Fibroblast of peridontal ligament (primary cell): ENCODE results near the gene ENKD1.

Source experiments
- DNase-seq: peaks from one replicate; pipeline ENCODE4 v3.0.0-alpha.2; 2010; ENCODE audit errors: extremely low read depth

The ENKD1 gene

DNA sequence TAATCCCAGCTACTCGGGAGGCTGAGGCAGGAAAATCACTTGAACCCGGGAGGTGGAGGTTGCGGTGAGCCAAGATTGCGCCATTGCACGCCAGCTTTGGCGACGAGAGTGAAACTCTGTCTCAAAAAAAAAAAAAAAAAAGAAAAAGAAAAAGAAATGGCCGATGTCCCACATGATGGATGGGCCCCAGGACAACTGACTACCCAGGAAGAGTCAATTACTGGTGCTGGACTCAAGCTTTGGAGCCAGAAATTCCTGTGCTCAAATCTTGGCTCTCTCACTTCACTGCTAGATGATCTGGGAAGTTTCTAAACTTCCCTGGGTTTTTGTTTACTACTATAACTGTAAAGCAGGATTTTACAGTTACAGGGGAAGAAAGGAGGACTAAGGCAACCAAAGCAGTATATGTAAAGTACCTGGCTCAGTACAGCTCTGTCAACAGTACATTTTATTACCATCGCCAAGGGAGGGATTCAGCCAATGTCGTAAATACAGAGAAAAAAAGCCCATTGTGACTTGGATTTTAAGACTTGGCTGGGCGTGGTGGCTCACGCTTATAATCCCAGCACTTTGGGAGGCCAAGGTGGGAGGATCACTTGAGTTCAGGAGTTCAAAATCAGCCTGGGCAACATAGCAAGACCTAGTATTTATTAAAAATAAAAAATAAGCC, 11.9 kb upstream of the ENKD1 start:
- no peak for DNase-seq

DNA sequence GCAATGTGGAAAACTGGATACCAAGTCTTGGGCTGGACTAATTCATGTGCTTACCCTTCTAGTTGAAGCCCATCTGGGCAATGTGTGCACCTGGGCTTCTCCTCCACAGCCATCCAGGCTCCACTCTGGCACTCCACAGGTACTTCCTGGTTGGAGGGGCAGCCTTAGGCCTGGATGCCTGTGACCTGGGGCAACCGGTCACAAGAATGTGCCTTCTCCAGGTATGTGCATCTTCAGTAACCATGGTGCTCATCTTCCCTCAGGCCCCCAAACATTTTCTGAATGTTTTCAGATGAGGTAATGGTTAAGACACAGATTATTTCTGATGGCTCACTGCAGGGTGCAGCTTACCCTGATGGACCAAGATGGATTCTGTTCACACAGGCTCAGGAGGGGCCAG, 11.2 kb upstream of the ENKD1 start:
- DNase-seq, result no peak

DNA sequence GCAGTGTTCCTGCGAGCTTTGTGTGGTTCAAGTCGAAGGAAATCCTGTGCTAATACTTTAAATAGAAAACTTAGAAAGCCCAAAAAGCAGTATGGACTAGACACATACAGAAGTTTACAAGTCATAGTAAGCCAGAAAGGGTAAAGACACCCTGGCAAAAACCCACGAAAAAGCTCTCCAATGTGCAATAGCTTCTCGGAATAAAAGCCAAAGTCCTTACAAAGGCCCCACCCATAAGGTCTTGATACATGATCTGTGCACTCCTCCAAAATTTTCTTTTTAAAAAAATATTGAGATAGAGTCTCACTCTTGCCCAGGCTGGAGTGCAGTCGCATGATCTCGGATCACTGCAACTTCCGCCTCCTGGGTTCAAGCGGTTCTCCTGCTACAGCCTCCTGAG, 10.4 kb upstream of the ENKD1 start:
- DNase-seq, result no peak

DNA sequence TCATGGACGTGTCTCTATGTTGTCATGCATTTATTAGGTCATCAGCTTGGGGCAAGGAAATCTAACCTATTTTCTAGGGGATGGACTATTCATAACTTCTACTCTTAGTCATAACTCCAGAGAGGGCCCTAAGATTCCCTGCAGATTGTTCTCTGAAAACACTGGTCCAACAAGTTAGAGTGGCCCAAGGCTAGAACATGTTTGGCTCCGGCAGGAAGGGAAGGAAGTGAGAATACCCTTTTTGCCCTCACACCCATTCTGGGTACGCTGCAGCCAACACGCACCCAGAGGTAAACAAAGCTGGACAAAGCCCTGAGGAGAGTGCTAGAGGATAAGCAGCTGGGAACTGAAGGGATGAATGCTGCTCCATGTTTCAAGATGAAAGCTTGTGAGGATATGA, 10.0 kb upstream of the ENKD1 start:
- no peak for DNase-seq

DNA sequence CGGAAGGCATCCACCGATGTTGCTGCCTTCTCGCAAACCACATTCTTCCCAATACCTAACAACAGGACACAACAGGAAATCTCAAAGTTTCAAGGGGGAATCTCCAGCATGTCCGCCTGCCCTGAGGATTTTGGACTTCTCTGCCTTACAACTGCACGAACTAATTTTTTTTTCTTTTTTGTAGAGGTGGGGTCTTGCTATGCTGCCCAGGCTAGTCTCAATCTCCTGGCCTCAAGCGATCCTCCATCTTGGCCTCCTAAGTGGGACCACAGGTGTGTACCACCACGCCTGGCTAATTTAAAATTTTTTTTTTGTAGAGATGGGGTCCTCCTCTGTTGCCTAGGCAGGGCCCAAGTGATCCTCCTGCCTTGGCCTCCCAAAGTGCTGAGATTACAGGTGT, 9.4 kb upstream of the ENKD1 start:
- no peak for DNase-seq

DNA sequence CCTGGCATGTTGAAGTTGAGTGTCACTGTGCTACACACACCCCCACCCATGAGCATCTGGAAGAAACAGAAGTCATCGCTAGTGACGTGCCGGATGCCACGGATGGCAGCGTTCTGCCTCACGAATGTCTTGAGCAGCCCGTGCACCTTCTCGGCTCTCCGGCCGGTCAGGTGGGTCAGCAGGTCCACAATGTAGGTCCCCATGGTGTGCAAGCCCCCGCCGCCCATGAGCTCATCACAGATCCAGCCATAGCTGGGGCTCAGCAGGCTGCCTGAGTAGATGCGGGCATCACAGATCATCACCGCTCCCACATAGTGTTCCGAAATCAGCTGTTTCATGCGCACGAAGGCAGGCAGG, 9.0 kb upstream of the ENKD1 start:
- no peak for DNase-seq

DNA sequence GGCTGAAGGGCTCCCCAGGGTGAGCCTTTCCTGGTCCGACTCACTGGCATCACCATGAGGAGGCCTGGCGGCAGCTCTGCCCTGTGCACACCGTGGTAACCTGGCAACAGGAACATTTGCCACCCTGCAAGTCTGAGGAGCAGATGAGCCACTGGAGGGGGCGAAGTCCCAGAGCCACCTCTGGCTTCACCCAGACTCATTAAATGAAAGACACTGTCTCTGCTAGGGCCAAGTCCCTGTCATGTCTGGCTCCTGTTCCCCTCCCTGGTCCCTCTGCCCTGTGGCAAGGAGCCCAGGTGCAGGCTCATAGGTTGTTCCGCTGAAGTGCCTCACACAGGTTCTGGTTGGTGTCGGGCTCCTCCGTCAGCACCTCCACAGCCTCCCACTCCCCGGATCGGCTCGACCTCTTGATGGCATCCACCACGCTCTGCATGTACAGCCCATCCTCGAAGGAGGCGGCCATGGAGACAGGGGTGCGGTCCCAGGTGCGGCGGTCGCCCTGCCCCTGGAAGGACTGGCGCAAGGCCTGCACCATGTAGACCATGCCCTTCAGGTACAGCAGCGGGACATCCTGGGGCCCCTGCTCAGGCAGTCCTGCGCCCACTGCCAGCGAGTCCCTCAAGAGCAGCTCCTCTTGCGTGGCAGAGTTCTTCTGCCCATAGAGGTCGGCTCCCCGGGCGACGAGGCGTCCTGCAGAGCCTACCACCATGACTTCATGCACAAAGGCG, 8.5 kb upstream of the ENKD1 start:
- DNase-seq, result no peak

DNA sequence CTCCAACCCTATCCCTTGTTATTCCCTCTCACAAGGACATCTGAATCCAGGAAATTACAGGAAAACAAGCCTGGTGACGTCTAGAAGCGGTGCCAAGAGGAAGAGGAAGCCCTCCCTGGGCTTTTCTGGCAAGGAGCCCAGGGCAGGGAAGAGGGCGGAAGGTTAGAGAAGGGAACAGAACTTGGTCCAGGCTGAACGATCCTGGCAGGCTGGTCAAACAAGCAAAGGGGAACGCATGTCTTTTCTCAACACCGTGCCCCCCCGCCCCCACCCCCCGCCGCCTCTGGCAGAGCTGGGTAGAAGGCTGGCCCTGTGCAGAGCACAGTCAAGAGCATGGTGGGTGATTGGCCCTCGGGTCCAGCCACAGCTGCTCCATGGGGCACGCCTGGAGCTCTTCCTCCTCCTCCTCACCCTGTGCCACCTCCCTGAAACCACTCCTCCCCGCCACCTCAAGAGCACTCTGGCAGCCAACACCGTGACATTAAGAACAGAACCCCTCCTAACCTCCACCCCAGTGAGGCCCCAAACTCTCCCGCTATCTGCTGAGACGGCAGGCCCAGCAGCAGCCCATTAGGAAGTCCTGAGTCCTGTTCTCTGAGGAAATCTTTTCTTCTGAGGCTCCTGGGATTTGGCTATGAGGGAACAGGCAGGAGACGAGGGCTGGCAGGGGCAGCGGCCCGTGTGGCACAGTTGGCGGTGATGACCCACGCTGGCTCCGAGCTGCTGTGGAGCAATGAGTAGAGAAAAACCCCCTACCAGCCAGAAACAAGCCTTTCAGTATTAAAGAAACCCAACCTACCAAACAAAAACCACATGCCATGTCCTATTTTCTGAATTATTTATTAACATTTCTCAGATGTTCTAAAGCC, 7.4 kb upstream of the ENKD1 start:
- no peak for DNase-seq

DNA sequence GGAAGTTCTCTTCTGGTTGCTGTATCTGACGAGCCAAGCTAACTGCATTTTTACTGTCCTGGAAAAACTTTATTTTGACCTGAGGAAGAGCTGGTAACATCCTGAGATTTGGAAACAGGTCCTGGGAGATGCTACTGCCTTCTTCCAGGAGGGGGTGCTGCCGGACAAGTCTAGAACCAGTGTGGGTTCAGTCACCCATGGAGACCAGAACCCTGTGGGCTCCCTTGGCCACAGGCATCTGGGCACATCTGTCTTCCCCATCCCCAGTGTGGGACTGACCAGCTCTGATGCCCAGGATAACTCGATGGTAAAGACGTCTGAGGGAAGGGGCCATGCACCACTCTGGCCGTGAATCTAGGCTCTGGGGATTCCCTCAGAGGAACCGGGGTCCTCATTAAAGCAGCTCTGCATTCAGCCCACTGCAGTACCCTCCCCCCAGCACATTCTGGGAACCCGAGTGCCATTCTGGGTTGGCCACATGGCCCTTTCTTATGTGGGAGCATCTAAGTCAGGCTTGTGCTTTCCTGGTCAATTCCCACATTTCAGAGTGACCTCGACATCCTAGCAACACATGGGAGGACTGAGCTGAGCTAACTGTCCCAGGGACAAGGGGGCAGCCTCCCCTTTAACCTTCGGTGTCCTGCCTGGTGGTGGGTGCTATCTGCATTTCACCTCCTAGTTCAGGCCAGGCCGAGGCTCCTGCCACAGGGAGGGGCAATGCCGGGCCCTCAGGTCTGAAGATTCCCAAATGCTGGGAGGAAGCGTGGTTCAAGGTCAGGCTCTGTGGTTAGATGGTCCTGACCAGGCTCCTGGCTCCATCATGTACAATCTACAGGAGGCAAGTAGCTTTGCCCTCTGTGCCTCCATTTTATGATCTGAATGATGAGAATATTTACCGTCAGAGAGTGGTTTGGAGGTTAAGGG, 6.5 kb upstream of the ENKD1 start:
- peak; percentile 77 for DNase-seq

DNA sequence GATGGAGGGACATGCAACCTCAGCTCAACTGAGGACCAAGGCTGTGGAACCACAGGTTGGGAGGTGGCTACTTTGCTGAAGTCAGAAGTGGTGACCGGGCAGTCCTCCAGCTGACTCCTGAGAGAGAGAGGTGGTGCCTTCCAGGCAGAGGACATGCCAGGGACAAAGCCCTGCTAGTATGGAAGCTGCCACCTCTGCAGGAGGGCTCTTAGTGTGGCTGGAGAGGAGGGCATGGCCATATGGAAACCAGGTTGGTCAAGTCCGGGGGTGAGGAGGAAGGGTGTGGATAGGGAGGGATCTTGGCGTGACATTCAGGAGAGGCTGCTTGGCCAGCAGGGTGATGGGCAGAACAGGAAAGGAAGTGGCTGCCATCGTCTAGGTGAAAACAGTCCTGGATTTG, 5.8 kb upstream of the ENKD1 start:
- no peak for DNase-seq

DNA sequence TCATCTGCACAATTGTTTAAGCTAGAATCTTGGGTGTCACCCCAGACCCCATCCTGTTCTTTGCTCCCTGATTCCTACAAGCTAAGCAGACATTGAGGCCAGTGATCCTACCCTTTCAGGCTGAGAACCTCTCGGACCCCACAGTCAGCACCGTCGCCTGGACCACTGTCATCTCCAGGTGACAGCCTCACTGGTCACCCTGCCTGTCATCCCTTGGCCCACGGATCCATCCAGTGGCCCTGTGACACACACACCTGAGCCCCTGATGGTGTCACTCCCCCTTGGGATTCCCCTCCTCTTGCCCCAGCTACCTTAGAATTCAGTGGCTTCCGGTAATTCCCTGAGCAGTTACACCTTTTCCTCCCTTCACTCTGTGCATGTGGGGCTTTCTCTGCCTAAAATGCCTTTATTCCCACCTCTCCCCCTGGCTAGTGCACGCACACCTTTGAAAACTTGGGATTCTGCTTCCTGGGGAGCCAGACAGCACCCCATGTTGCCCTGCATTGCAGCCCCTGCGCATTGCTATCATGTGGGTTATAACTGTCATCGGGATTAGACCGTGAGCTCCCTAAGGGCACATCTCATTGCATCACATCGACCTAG, 3.0 kb upstream of the ENKD1 start:
- no peak for DNase-seq

DNA sequence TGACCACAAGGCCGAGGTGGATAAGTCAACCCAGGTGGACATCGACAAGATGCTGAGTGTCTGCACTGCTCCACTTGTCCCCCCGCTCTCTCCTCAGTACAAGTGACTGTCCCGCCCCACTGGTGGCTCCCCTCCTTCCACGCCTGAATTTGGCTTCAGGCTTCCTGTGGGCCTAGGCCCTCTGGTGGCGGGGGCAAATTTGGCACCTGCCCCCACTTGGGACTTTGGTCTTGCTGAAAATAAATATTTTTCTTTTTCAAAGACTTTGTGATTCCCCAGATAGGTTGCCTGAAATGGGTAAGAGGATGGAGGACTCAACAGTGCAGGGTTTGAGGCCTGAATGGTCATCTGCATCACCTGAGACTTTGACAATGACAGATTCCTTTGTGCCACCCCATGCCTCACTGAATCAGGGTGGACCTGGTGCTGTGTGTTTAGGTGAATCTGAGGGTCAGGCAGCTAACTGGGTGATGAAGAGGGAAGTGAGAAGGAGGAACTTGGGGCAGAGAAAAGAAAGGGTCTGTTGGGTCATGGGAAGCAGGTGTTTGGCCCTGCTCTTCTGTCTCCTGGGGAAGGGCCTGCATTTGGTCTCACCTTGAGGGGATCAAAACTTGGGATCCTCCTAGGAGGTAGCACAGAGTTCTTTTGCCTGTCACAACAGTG, 2.1 kb upstream of the ENKD1 start:
- no peak for DNase-seq

DNA sequence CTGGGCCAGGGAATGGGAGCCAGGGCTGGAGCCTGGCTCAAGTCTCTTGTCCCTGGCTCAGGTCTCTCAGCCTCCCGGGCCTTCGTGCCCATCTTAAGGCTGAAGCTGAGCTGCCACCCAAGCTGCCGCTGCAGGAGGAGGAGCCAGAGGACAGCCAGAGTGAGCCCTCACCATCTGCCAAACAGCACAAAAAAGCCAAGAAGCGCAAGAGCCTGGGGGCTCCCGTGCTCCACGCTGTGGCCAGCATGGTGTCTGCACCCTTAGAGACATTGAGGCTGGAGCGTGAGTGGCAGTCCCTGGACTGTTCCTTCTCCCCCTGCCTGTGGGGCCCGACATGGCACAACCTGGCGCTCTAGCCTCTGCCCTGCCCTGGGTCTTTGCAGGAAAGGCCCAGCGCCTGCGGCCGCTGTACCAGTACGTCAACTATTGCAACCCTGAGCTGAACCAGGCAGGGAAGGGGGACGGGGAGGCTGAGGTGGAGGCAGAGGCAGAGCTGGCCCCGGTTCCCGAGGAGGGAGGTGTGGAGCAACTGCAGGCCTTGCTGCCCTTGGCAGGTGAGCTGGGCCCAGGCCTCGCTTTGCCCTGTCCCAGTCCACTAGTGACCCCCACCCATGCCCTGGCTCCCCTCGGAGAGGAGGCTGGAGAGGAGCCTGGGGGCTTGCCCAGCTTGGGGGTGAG, 1.4 kb upstream of the ENKD1 start:
- peak; percentile 93 for DNase-seq

DNA sequence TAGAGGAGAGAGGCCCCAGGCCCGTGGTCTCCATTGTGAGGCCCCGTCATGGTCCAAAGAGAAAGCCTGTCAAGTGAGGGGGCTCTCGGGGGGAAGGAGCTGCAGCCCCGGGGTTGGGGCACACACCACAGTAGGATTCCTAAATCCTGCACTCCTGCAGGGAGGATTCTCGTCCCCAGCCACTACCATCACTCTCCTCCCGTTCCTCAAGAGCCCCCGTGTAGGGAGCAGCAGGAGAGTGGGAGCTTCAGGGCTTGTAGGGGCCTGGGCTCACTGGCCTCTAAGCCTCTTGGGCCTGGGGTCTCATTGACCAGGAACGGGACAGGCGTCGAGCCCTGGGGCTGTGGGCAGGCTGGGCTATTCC, 885 bp upstream of the ENKD1 start:
- DNase-seq, result no peak

DNA sequence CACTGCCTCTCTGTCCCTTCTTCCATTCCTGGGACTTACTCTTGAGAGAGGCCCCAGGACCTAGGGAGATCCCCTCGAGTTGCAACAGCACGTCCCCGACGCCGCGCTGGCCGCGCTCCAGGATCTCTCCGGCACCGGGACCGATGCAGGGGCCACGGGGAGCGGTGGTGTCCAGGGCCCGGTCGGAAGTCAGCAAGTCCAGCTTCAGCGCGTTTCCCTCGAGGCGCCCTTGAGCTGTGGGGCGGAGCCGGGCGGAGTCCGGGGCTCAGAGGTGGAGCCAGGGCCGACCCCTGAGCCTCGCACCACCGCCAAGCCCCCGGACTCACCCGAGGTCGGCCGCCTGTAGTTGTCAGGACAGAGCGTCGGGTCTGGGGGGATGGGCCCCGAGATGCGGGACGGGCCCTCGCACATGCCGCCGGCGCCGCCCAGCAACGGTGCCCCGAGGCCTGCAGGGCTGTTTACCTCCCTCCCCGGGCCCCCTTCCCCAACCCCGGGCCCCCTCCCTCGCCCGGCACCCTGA, 458 bp downstream of the ENKD1 start:
- no peak for DNase-seq

DNA sequence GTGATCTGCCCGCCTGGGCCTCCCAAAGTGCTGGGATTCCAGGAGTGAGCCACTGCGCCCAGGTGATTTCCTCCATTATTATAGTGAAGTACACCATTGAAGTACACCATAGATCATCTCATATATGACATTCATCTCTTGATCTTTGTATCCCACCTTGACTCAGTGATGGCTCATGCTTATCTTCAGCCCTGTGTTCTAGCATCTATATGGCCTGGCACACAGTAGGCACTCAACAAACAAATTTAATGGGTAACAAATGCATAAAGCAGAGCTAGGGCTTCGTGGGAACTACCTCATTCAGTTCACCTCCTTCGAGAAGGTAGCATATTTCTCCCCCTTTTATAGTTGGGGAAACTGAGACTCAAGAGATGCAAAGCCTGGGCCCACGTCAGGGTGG, 952 bp downstream of the ENKD1 start:
- DNase-seq, result no peak

DNA sequence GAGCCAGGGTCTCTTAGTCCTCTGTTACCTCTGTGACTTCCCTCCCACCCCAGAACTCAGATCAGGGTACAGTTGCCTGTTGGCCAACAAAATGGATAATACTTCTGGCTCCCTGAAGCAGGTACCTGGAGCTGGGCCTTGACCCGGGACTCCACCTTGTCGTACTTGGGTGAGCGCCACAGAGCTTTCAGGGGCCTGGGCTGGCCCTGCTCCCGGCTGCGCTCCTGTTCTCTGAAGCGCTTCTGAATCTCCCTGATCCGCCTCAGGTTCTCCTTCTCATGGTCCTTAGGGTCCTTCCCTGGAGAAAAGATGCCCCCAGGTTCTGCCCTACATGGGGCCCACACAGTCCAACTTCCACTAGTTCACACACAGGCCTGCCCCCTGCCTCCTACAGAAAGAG, 1.7 kb downstream of the ENKD1 start:
- no peak for DNase-seq

DNA sequence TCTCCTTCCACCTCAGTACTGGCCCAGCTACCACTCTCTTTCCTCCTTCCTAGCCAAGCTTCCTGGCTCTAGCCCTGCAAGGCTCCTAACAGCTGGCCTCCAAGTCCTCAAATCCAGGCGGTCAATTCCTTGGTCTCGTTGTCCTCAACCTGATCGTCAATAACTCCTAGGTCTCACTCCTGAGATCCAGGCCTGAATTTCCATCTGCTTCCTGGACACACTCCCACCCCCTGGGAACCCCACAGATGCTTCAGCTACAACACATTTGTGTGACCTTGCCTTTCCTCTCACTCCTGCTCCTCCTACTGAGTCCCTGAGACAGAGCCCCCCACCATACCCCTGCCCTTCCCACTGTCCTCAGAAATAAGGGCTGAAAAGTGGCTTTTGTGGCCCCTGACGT, 2.3 kb downstream of the ENKD1 start:
- no peak for DNase-seq

DNA sequence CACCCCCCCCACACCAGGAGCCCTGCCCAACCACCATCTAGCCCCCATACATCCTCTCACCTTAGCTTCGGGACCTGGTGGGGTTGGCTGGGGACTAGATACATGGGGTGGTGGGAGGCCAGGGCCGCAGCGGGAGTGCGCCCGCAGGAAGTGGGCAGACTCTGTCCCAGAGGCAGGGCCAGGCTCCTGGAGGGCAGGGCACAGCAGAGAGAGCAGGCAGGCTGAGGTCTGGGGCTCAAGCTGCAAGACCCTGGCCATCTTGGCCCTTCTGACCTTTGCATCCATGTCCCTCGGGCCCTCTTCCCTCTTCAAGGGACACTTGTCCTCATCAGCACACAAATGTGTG, 2.7 kb downstream of the ENKD1 start:
- no peak for DNase-seq

DNA sequence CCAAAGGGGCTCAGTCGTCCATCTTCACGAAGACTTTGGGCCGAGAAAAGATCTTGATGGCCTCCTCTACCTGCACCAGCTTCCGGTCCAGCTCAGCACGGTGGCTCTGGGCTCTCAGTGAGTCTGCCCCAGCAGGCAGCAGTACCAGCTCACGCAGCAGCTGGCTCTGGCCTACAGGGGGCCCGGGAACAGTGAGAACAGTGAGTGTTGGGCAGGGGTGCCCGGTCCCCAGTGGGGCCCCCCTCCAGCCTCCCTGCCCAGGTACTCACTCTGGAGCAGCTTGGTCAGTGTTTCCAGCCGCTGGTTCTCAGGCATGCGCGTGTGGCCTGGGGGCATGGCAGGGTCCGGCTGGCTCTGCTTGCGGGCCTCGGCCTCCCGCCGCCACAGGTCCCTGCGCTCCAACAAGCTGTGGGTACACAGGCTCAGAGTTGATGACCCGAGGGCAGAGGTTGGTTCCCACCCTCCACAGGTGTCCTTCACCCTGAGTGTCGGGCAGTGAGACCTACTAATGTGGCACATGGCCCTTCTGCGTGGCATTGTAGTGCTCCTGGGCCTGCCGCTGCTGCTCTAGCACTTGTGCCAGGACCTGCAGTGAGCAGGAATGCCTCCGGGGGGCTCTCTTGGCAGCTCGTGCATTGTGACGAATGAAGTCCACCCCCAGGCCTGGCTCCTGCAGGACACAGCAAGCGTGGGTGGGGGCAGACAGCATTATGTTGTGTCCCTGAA, 3.2 kb downstream of the ENKD1 start:
- DNase-seq, result no peak
